ENCODE measurements around the gene BRD3.

BRD3 gene

DNA sequence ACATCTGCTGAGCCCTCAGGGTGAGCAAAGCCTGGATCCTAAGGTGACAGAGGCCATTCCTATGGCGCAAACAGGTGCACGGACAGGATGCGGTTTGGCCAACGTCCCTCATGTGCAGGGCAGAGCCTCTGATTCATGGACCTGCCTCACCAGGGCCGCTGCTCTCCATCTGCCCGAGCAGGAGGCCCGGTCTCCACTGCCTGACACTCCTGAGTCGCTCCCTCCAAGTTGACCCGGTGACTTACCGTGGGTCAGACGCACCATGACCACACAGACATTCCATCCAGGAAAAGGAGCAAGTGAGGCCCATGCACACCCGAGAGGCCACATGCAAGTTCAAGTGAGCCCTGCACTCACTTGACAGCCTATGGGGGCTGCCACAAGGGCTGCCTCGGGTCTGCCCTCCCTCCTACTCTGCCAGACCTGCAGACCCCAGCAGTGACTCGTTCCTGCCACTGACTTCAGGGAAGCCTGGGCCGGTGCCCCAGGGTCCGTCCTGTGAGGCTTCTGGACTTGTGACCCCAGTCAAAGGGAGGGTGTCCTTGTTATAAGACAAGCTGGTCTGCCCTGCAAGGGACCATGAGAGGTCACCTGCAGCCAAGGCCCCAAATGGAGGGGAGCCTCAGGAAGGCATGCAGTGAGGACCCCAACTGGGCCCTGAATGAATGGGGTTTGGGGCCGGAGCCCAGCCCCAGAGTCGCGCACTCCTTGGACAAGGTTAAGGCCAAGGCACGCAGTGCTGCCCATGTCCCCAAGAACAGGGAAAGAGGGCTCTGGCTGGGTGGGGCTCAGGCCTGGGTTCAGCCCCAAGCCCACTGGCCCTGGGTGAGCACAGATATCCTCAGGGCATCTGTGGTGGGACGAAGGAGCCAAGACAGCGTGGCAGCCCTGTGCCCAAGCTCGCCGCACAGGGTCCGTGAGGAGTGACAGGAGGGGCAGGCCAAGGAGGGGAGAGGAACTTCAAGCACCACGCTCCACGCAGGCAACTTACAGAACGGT lies 32.5 kb downstream of the BRD3 start:
- no peak for DNase-seq

GRCh38 chr9:134034215-134035040 lies 33.4 kb downstream of the BRD3 start:
- DNase-seq, result no peak

- DNase-seq, result no peak
Observed at GRCh38 chr9:134033516-134034214, 34.2 kb downstream of the BRD3 start.

GRCh38 chr9:134032456-134033222 lies 35.2 kb downstream of the BRD3 start:
- no peak for DNase-seq

DNA sequence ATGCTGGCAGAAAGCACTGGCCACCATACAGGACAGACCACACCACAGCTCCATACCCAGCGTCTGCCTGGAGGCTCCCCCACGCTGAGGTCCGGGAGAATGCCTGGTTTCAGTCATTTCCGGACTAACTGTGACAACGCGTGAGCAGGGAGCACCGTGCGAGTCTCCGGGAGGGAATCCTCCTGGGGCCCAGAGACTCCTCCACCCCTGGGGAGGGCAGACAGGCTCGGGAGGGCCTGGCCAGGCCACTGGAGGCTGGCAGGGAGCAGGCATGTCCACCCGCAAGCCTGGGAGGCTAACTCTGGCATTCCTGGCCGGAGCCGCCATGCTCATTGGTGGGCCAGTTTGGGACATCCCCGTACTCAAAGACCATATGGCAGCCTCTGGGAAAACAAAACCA lies 36.0 kb downstream of the BRD3 start:
- DNase-seq, result no peak

DNA sequence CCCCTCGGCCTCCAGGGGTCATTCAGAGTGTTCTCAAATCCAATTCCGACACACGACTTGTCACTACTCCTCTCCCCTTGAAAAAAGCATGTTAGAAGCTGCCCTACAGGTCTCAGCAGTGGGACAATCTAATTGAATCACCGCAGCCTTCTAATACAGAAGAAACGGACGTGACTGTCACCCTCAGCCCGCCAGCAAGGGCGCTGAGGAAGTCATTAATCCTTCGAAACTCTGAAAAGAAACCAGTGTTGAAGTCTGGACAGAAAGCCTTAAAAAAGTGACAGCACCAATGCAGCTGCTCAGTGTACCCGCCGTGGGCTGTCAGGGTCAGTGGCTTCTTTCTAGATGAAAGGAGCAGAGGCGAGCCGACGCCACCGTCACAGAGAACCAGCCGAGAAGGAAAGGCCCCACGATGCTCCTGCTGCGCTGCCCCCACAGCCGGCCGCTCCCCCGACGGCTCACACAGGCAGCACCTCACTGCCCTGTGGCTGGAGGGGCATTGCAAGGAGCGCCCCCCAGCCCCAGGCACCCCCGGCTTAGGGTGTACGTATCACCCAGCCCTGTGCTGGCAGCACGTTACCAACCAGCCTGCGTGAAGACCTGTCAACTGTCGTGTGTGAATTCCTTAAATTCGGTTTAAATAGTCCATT lies 36.9 kb downstream of the BRD3 start:
- no peak for DNase-seq

DNA sequence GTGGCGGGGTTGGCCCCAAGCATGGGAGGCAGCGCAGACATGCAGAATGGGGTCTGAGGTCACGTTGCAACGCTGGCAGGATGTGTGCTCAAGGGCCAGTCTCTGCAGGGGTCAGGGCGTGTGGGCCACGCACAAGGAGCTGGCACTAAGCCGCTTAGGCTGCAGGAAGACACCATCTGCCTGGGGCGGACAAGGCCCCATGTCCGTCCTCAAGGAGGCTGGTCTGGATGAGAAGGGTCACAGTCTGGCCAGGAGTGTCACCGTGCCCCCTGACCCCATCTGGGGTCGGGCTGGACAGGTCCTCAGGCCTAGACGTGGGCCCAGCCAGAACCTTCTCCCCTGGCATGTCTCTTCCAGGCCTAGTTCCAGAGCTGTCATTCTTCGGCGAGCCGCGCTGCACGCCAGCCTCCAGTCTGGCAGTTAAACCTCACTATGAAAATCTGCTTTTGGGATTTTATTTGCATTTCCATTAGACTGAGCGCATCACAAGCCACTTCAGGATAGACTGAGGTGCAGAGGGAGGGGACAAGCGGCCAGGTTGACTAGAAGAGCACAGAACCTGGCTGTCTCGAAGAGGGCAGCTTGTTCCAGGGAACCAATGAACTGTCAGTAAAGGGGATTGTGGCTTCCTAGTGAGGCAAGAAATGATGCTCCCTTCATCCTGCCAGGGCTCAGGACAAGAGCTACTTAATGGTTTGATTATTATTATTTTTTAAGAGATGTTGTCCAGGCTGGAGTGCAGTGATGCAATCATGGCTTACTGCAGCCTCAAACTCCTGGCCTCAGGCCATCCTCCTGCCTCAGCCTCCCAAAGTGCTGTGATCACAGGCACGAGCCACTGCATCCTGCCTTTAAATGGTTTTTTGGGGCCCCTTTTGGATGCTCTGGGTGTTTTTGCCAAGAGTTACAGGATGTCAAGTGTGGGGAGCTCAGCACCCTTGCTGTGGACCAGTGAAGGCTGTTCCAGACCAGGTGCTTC lies 38.3 kb downstream of the BRD3 start:
- DNase-seq, result no peak

- DNase-seq, result no peak
Observed at GRCh38 chr9:134028575-134029247, 39.1 kb downstream of the BRD3 start.

DNA sequence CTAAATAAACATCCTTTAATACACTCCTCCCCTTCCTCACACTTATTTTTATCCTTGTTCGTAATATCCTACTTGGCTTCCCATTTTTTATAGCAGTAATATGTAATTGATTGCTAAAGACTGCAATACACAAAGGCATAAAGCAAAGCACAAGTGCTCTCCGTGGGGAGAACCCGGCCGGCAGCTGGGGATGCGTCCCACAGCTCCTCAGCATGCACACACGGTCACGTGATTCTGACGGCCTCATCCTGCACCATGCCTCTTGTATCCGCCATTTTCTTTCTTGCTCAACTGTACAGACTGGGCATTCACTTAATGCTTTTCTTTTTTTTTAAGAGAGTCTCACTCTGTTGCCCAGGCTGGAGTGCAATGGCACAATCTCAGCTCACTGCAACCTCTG lies 39.8 kb downstream of the BRD3 start:
- DNase-seq, result no peak

DNA sequence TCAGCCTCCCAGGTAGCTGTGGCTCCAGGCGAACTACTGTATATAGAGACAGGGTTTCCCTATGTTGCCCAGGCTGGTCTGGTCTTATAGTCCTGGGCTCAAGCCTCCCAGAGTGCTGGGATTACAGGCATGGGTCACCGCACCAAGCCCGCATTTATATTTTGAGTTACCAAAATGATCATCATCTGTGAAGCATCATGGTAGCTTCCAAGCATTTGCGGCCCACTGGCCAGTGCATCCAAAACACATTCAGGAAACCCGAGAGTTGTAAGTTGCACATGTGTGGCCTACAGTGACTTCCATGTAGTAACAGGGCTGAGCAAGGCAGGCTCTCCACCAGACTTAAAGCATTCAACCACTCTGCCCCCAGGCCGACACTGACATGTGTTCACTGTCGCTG lies 40.3 kb downstream of the BRD3 start:
- no peak for DNase-seq

DNA sequence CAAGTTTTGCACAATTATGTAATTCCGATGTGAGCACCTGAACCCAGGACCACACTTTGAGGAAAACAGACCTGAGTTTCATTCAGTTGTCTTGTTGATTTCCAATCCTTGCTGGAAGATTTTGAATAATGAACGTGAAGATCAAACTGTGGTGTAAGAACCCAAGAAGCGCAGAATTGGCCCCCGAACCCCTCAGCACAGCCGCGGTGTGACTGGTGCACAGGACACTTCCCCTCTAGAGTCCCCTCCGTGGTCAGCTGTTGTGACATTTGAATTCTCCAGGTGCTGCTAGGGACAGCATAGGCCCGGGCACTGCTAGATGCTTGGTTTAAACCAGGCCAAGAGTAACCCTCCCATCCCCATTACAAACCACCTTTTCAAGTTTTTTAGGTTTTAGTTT lies 40.8 kb downstream of the BRD3 start:
- no peak for DNase-seq

GRCh38 chr9:134026581-134026980 lies 41.2 kb downstream of the BRD3 start:
- no peak for DNase-seq

GRCh38 chr9:134025606-134026541 lies 42.0 kb downstream of the BRD3 start:
- no peak for DNase-seq

DNA sequence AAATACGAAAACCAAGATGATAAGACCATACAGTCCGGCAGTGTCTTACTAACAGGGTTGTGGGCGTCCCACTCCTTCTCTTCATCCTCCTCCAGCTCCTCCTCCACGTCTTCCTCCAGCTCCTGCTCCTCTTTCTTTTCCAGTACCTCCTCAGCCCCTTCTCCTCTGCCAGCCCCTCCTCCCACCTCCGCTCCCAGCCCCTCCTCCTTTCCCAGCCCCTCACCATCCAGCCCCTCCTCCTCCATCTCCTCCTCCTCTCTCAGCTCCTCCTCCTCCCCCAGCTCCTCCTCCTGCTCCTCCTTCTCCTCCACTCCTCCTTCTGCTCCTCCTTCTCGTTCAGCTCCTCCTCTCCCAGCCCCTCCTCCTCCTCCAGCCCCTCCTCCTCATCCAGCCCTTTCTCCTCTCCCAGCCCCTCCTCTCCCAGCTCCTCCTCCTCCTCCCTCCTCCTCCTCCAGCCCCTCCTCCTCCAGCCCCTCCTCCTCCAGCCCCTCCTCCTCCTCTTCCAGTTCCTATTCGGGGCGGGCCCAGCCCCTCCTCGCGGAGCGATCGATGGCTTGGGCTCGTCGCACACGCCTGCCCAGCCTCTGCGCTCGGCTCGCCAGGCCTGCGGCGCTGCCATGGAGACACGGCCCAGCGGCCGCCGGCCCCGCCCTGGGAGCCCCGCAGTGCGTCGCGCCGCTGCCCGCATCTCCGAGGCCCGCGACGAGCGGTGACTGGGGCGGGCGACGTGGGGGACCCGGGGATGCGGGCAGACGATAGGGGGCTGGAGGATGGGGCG lies 42.8 kb downstream of the BRD3 start, which contains the start of gene BRD3OS:
BRD3OS (plus strand) TSS at position 654 of the 778 bp plus-strand sequence. CDS start 1,267 bp downstream, outside the sequence.
- peak; percentile 98 for DNase-seq

GRCh38 chr9:134024214-134024792 lies 43.5 kb downstream of the BRD3 start:
- DNase-seq, result no peak

GRCh38 chr9:134014946-134015345 lies 52.9 kb downstream of the BRD3 start:
- DNase-seq, result no peak

- no peak for DNase-seq
Observed at GRCh38 chr9:134011401-134011800, 56.4 kb downstream of the BRD3 start.
